Retina (tissue), 1 donor: ENCODE results near the gene NCS1.

Source experiments
- DNase-seq: peaks from one replicate; pipeline ENCODE4 v3.0.0-alpha.2; 2016

The NCS1 gene

GRCh38 chr9:130177898-130178805 is 5.9 kb downstream of the NCS1 start:
- no peak for DNase-seq

- DNase-seq: no peak
Measured at GRCh38 chr9:130179331-130179907, 7.2 kb downstream of the NCS1 start.

GRCh38 chr9:130180516-130180915 is 8.3 kb downstream of the NCS1 start:
- DNase-seq: no peak

- DNase-seq: no peak
Measured at GRCh38 chr9:130181678-130182380, 9.6 kb downstream of the NCS1 start.

- no peak for DNase-seq
Measured at GRCh38 chr9:130182381-130182909, 10.2 kb downstream of the NCS1 start.

- DNase-seq: peak; percentile 45
Measured at GRCh38 chr9:130183133-130183762, 11.0 kb downstream of the NCS1 start.

GRCh38 chr9:130185017-130185416 is 12.8 kb downstream of the NCS1 start:
- DNase-seq: peak; percentile 44

- DNase-seq: peak; percentile 74
Measured at GRCh38 chr9:130185490-130186031, 13.4 kb downstream of the NCS1 start.

- no peak for DNase-seq
Measured at GRCh38 chr9:130186051-130186450, 13.8 kb downstream of the NCS1 start.

- DNase-seq: no peak
Measured at GRCh38 chr9:130186839-130187522, 14.8 kb downstream of the NCS1 start.

- no peak for DNase-seq
Measured at GRCh38 chr9:130187523-130187846, 15.3 kb downstream of the NCS1 start.

- no peak for DNase-seq
Measured at GRCh38 chr9:130188860-130189481, 16.8 kb downstream of the NCS1 start.

GRCh38 chr9:130189840-130190239 is 17.6 kb downstream of the NCS1 start:
- DNase-seq: no peak

GRCh38 chr9:130191068-130191748 is 19.0 kb downstream of the NCS1 start:
- no peak for DNase-seq

- no peak for DNase-seq
Measured at GRCh38 chr9:130191749-130192120, 19.5 kb downstream of the NCS1 start.

GRCh38 chr9:130192382-130192999 is 20.3 kb downstream of the NCS1 start:
- no peak for DNase-seq

GRCh38 chr9:130193103-130193502 is 20.9 kb downstream of the NCS1 start:
- DNase-seq: no peak

GRCh38 chr9:130193531-130194377 is 21.6 kb downstream of the NCS1 start:
- DNase-seq: peak; percentile 70

GRCh38 chr9:130194378-130194932 is 22.3 kb downstream of the NCS1 start:
- DNase-seq: no peak
